IMR-90 (cell line): ENCODE results near the gene LCTL. TPM values are rescaled to one million over a fixed set of nuclear protein-coding genes. Genes with fewer than 3 reads are reported as not detected.

Experiments used
- ATAC-seq: fragments of 200-7000 bp; cut with Tn5 transposase; 2 replicates; pipeline ENCODE4 v1.9.1; 2020; ENCODE audit warnings: low read depth, mild to moderate bottlenecking, moderate library complexity
- BruUV-seq: library from RNA; stranded (reverse); fragments of 400-500 nt; replicated peaks from 2 replicates; lab custom pipeline; 2021; lab: Mats Ljungman, UMichigan
- CTCF ChIA-PET: fragments of 300-600 bp; formaldehyde crosslinking; extraction: SDS; loops from one replicate; lab custom pipeline; 2021; ENCODE audit warnings: antibody characterized with exemption; lab: Yijun Ruan, JAX
- POLR2A ChIA-PET: fragments of 300-600 bp; sonication (Branson Sonifier 250); formaldehyde crosslinking; loops from one replicate; lab custom pipeline; 2022; ENCODE audit warnings: antibody characterized with exemption; ENCODE audit not compliant: unreplicated experiment; lab: Charles Lee
- DNase-seq: peaks from one replicate; pipeline ENCODE4 v3.0.0; 2013
- H2AFZ ChIP-seq: replicated peaks from 2 replicates; pipeline ENCODE3; 2013; ENCODE audit warnings: low read length, mild to moderate bottlenecking; ENCODE audit not compliant: poor library complexity
- H2AK5ac ChIP-seq: 2 replicates; pipeline ENCODE4 v1.6.1; 2013; ENCODE audit warnings: low read depth, low read length, inconsistent platforms
- H2AK9ac ChIP-seq: replicated peaks from 2 replicates; pipeline ENCODE3; 2013; ENCODE audit warnings: mild to moderate bottlenecking, low read depth, low read length, moderate library complexity; ENCODE audit not compliant: poor library complexity
- H2BK120ac ChIP-seq: 2 replicates; pipeline ENCODE4 v1.6.1; 2013; ENCODE audit warnings: low read depth, low read length, inconsistent platforms
- H2BK15ac ChIP-seq: 3 replicates; pipeline ENCODE4 v1.6.1; 2013; ENCODE audit warnings: low read depth, low read length, inconsistent platforms
- H2BK20ac ChIP-seq: 2 replicates; pipeline ENCODE4 v1.6.1; 2013; ENCODE audit warnings: low read depth, mild to moderate bottlenecking, inconsistent platforms, low read length, moderate library complexity
- H2BK5ac ChIP-seq: 2 replicates; pipeline ENCODE4 v1.6.1; 2013; ENCODE audit warnings: mild to moderate bottlenecking, low read depth, low read length, inconsistent platforms; ENCODE audit not compliant: poor library complexity, severe bottlenecking
- H3K14ac ChIP-seq: replicated peaks from 2 replicates; pipeline ENCODE4 v1.6.1; 2013; ENCODE audit warnings: low read depth, low read length, inconsistent platforms
- H3K18ac ChIP-seq: 2 replicates; pipeline ENCODE4 v1.6.1; 2013; ENCODE audit warnings: low read depth, low read length, control low read depth
- H3K23ac ChIP-seq: 2 replicates; pipeline ENCODE4 v1.6.1; 2013; ENCODE audit warnings: low read depth, low read length, inconsistent platforms
- H3K27ac ChIP-seq: 2 replicates; pipeline ENCODE4 v1.5.1; 2013; ENCODE audit warnings: mild to moderate bottlenecking, control low read depth, low read length; ENCODE audit not compliant: insufficient read depth
- H3K27me3 ChIP-seq: 2 replicates; pipeline ENCODE4 v1.6.1; 2013; ENCODE audit warnings: low read length; ENCODE audit not compliant: control insufficient read depth, insufficient read depth
- H3K36me3 ChIP-seq: 2 replicates; pipeline ENCODE4 v1.6.1; 2013; ENCODE audit warnings: low read length, mixed read lengths; ENCODE audit not compliant: control insufficient read depth, insufficient read depth
- H3K4ac ChIP-seq: 2 replicates; pipeline ENCODE4 v1.6.1; 2013; ENCODE audit warnings: low read depth, low read length, inconsistent platforms
- H3K4me1 ChIP-seq: 2 replicates; pipeline ENCODE4 v1.6.1; 2013; ENCODE audit warnings: low read length, mixed read lengths; ENCODE audit not compliant: control insufficient read depth, insufficient read depth
- H3K4me2 ChIP-seq: 2 replicates; pipeline ENCODE4 v1.6.1; 2013; ENCODE audit warnings: low read depth, mild to moderate bottlenecking, control low read depth, low read length, moderate library complexity
- H3K4me3 ChIP-seq: 2 replicates; pipeline ENCODE4 v1.5.1; 2013; ENCODE audit warnings: low read depth, mild to moderate bottlenecking, control low read depth, low read length, moderate library complexity; ENCODE audit not compliant: insufficient read depth
- H3K56ac ChIP-seq: 2 replicates; pipeline ENCODE4 v1.6.1; 2013; ENCODE audit warnings: low read length, inconsistent platforms; ENCODE audit not compliant: insufficient read depth; ENCODE audit errors: extremely low read depth
- H3K79me1 ChIP-seq, 2 experiments: 2 replicates each; pipeline ENCODE4 v1.6.1; 2013; ENCODE audit warnings: low read length in 2 of 2, inconsistent platforms in 1 of 2, low read depth in 1 of 2
- H3K9ac ChIP-seq: 2 replicates; pipeline ENCODE4 v1.6.1; 2013; ENCODE audit warnings: low read depth, low read length, control low read depth
- H3K9me1 ChIP-seq: 2 replicates; pipeline ENCODE4 v1.6.1; 2013; ENCODE audit warnings: low read length, inconsistent platforms; ENCODE audit not compliant: insufficient read depth
- H3K9me3 ChIP-seq: 2 replicates; pipeline ENCODE4 v1.6.1; 2013; ENCODE audit warnings: low read length; ENCODE audit not compliant: control insufficient read depth, insufficient read depth
- H4K20me1 ChIP-seq: 2 replicates; pipeline ENCODE4 v1.6.1; 2013; ENCODE audit warnings: low read length, inconsistent platforms; ENCODE audit not compliant: insufficient read depth
- H4K5ac ChIP-seq: 2 replicates; pipeline ENCODE4 v1.6.1; 2013; ENCODE audit warnings: mild to moderate bottlenecking, low read depth, low read length, control low read depth
- H4K8ac ChIP-seq, 2 experiments: 2 replicates each; pipeline ENCODE4 v1.6.1; 2013; ENCODE audit warnings: low read depth in 2 of 2, low read length in 2 of 2, control low read depth in 1 of 2, inconsistent platforms in 1 of 2
- H4K91ac ChIP-seq: 2 replicates; pipeline ENCODE4 v1.6.1; 2013; ENCODE audit warnings: low read depth, low read length, inconsistent platforms; ENCODE audit not compliant: insufficient read depth
- FOS ChIP-seq: fragments of 150-350 bp; IDR thresholded peaks from 2 replicates; pipeline ENCODE4 v1.6.1; 2016; ENCODE audit warnings: low read depth, low read length
- MAZ ChIP-seq: IDR thresholded peaks from 2 replicates; pipeline ENCODE4 v1.6.1; 2012; ENCODE audit warnings: low read depth, mild to moderate bottlenecking, low read length, improper control_type of control experiment, moderate library complexity, borderline replicate concordance
- RAD21 ChIP-seq: IDR thresholded peaks from 2 replicates; pipeline ENCODE4 v1.6.1; 2012; ENCODE audit warnings: low read length, improper control_type of control experiment
- WGBS, 2 experiments: methylation state at CpG; one replicate each; pipeline versions ENCODE4 v1.1.5 to v1.1.7; 2013; ENCODE audit warnings: missing lambda C conversion rate in 2 of 2; ENCODE audit not compliant: insufficient read length in 1 of 2; ENCODE audit errors: extremely low coverage in 2 of 2; 5-methylcytosine and 5-hydroxymethylcytosine counted together
- dilution Hi-C: fragments of 300-500 bp; cut with HindIII; formaldehyde crosslinking; loops from one replicate; pipeline ENCODE4 v1.14.3; 2018; ENCODE audit warnings: low sequenced_read_pairs; ENCODE audit not compliant: unreplicated experiment
- in situ Hi-C: fragments of 300-500 bp; cut with MboI; formaldehyde crosslinking; loops from 3 replicates; pipeline ENCODE4 v1.14.3; 2019; ENCODE audit warnings: low sequenced_read_pairs, inconsistent platforms, mixed read lengths
- intact Hi-C: fragments of 100-400 bp; cut with micrococcal nuclease; formaldehyde crosslinking; loops from 2 replicates; pipeline ENCODE4 v1.10.0; 2022
- polyA plus RNA-seq, 3 experiments: library from polyadenylated mRNA; depleted of rRNA; stranded (reverse); fragments of >200 nt; gene quantifications; 2 replicates each; pipeline ENCODE4 v1.2.3, GENCODE V29; 2012; ENCODE audit warnings: low replicate concordance in 1 of 3
- total RNA-seq: library from RNA; depleted of rRNA; stranded (reverse); fragments of >200 nt; gene quantifications from 2 replicates; pipeline ENCODE4 v1.2.3, GENCODE V29; 2012

LCTL gene
- total and polyA plus RNA-seq, 2 of the 4 experiments (the other 2 are of a cell fraction) = 10.3 to 10.4 TPM

DNA sequence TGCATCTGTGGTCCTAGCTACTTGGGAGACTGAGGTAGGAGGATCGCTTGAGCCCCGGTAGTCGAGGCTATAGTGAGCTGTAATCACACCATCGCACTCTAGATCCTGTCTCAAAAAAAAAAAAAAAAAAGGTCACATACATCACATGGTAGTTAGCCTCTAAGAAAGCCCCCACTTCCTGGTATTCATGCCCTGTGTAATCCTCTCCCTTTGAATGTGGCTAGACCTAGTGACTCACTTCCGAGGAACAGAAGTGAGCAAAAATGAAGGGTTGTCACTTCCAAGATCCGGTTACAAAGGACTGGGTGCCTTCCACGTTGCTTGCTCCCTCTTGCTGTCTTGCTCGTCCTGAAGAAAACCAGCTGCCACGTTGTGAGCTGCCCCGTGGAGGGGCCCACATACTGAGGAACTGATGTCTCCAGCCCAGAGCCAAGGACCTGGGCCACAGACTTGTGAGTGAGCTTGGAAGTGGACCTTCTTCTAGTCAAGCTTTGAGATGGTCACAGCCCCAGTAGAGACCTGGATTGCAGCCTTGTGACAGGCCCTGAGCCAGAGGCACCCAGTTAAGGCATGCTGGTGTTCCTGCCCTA lies 12.6 kb upstream of the LCTL start:
- peak overlapping the region; percentile 81 for H3K4ac ChIP-seq
- H4K5ac ChIP-seq = peak overlapping the region; percentile 56; the same call in 1 of the 2 replicates
- peak overlapping the region; percentile 84 for H2AFZ ChIP-seq
- H3K27me3 ChIP-seq = no peaks in the 10 kb centered on the region
- in situ Hi-C loops (no loop called here), dilution Hi-C loops (no loop called here), intact Hi-C loops (no loop called here)
- peak overlapping the region in 1 of 2 experiments; percentile 72; a peak in 1 of 4 replicates for H4K8ac ChIP-seq
- no peaks in the 10 kb centered on the region; the same call in 1 of the 2 replicates for H3K9me3 ChIP-seq
- peak overlapping the region; percentile 87 for H2BK120ac ChIP-seq
- no peak overlapping the region for H3K56ac ChIP-seq
- H3K9me1 ChIP-seq = peaks cover 14% of the 10 kb centered on the region
- peaks cover 18% of the 10 kb centered on the region for H3K4me1 ChIP-seq
- H3K4me3 ChIP-seq = no peak overlapping the region
- H2AK5ac ChIP-seq = peak overlapping the region; percentile 61
- ChIA-PET CTCF (no interaction called here), POLR2A (no interaction called here)
- ATAC-seq (peak; percentile 18), DNase-seq (peak; percentile 77)
- peak overlapping the region; percentile 6; the same call in 2 of the 3 replicates for H2BK15ac ChIP-seq
- H3K9ac ChIP-seq = no peak overlapping the region
- H2AK9ac ChIP-seq = peak overlapping the region; percentile 80
- peak overlapping the region; percentile 67; the same call in 1 of the 2 replicates for H2BK20ac ChIP-seq
- H3K23ac ChIP-seq = peak overlapping the region; percentile 17; the same call in 1 of the 2 replicates
- H4K20me1 ChIP-seq = no peaks in the 10 kb centered on the region
- H3K18ac ChIP-seq = peak overlapping the region; percentile 48
- H4K91ac ChIP-seq = peak overlapping the region; percentile 43; the same call in 1 of the 2 replicates
- H3K79me1 ChIP-seq = no peaks in the 10 kb centered on the region
- H3K14ac ChIP-seq = peak overlapping the region; percentile 64
- 0% methylated on average over 1 of the region's 10 CpGs; no CpG with 5 or more reads in 1 of the 2 experiments for WGBS, 2 experiments
- no TSS peak for BruUV-seq
- TF ChIP-seq RAD21 (no peak), MAZ (peak; percentile 39; the same call in 1 of the 2 replicates), FOS (peak; percentile 31; the same call in 1 of the 2 replicates)
- H3K4me2 ChIP-seq = no peak overlapping the region
- peak overlapping the region; percentile 8; the same call in 1 of the 2 replicates for H3K27ac ChIP-seq
- no peaks in the 10 kb centered on the region for H3K36me3 ChIP-seq
- peak overlapping the region; percentile 65 for H2BK5ac ChIP-seq
